ENCODE results near the gene LRPAP1. TPM values are rescaled to one million over a fixed set of nuclear protein-coding genes. Genes with fewer than 3 reads are reported as not detected.

The LRPAP1 gene
- polyA plus RNA-seq, 1 donor from 2014 or later, result 91.1 TPM

- H3F3A ChIP-seq (ENCODE audit: insufficient read depth, low read length, poor library complexity, severe bottlenecking), result no peaks in the 10 kb centered on the region
- no peak overlapping the region for H3K9ac ChIP-seq (ENCODE audit: low read length)
- H3K27ac ChIP-seq (ENCODE audit: low read length), result no peak overlapping the region
- no peaks in the 10 kb centered on the region for H4K20me1 ChIP-seq (ENCODE audit: insufficient read depth)
- no peak for TF ChIP-seq EP300 (conservative IDR thresholded peaks at IDR 0.05; ENCODE audit: poor library complexity, severe bottlenecking)
- TF ChIP-seq, protein P1, sequence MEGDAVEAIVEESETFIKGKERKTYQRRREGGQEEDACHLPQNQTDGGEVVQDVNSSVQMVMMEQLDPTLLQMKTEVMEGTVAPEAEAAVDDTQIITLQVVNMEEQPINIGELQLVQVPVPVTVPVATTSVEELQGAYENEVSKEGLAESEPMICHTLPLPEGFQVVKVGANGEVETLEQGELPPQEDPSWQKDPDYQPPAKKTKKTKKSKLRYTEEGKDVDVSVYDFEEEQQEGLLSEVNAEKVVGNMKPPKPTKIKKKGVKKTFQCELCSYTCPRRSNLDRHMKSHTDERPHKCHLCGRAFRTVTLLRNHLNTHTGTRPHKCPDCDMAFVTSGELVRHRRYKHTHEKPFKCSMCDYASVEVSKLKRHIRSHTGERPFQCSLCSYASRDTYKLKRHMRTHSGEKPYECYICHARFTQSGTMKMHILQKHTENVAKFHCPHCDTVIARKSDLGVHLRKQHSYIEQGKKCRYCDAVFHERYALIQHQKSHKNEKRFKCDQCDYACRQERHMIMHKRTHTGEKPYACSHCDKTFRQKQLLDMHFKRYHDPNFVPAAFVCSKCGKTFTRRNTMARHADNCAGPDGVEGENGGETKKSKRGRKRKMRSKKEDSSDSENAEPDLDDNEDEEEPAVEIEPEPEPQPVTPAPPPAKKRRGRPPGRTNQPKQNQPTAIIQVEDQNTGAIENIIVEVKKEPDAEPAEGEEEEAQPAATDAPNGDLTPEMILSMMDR (IDR thresholded peaks at IDR 0.05; ENCODE audit: poor library complexity, severe bottlenecking), result no peak
- no peak for TF ChIP-seq MXI1 (conservative IDR thresholded peaks at IDR 0.05; ENCODE audit: poor library complexity, severe bottlenecking)
- no peaks in the 10 kb centered on the region for H3K9me2 ChIP-seq (ENCODE audit: insufficient read depth, low read length)
- H3K4me2 ChIP-seq (ENCODE audit: low read length), result no peak overlapping the region
- H3K9me3 ChIP-seq (ENCODE audit: low read length), result no peaks in the 10 kb centered on the region
- H3K79me2 ChIP-seq (replicated peaks; ENCODE audit: insufficient read depth, low read length), result peaks cover 14% of the 10 kb centered on the region
- H3K36me3 ChIP-seq (ENCODE audit: insufficient read depth, low read length), result no peaks in the 10 kb centered on the region
- H2AFZ ChIP-seq (ENCODE audit: low read depth, low read length), result no peak overlapping the region
- no peaks in the 10 kb centered on the region for H3K27me3 ChIP-seq (ENCODE audit: insufficient read depth, low read depth, low read length)
- no peak overlapping the region for H3K4me3 ChIP-seq (ENCODE audit: low read length)
These were observed 6.4 kb downstream of the LRPAP1 start for GRCh38 chr4:3525532-3526430.

DNA sequence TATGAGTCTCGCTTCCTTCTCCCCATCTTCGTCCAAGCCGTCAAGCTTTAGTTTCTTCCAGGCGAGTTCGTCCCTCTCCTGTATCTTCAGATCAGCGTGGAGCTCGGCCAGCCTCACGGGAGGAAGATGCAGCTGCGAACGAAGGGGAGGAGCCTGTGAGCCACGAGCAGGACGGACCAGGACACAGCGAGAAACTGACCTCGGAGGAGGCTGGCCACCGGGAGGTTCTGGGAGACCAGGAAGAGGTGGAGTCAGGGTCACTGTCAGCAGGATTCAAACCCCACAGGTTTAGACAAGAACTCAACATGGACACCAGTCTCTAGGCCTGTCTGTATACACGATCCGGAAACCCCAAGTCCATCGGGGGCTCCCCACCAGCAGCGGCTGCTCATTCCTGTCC, 7.3 kb downstream of the LRPAP1 start:
- no peak overlapping the region for H3K9ac ChIP-seq (ENCODE audit: low read length)
- TF ChIP-seq POLR2AphosphoS5 (IDR thresholded peaks at IDR 0.05) (no peak), REST (IDR thresholded peaks at IDR 0.05; ENCODE audit: borderline replicate concordance) (no peak), TAF1 (IDR thresholded peaks at IDR 0.05; ENCODE audit: low read depth) (no peak), MXI1 (conservative IDR thresholded peaks at IDR 0.05; ENCODE audit: poor library complexity, severe bottlenecking) (no peak), EZH2 (IDR thresholded peaks at IDR 0.05; ENCODE audit: borderline replicate concordance, insufficient read depth, low read length, poor library complexity, severe bottlenecking) (no peak), EP300 (conservative IDR thresholded peaks at IDR 0.05; ENCODE audit: poor library complexity, severe bottlenecking) (no peak)
- TF ChIP-seq, protein P1 (IDR thresholded peaks at IDR 0.05; ENCODE audit: poor library complexity, severe bottlenecking), result no peak
- no peaks in the 10 kb centered on the region for H3K9me3 ChIP-seq (ENCODE audit: low read length)
- H3F3A ChIP-seq (ENCODE audit: insufficient read depth, low read length, poor library complexity, severe bottlenecking), result no peaks in the 10 kb centered on the region
- no peaks in the 10 kb centered on the region for H4K20me1 ChIP-seq (ENCODE audit: insufficient read depth)
- H2AFZ ChIP-seq (ENCODE audit: low read depth, low read length), result no peak overlapping the region
- no peak overlapping the region for H3K27ac ChIP-seq (ENCODE audit: low read length)
- H3K79me2 ChIP-seq (replicated peaks; ENCODE audit: insufficient read depth, low read length), result peaks cover 5% of the 10 kb centered on the region
- no peak overlapping the region for H3K4me2 ChIP-seq (ENCODE audit: low read length)
- no peaks in the 10 kb centered on the region for H3K9me2 ChIP-seq (ENCODE audit: insufficient read depth, low read length)
- no peaks in the 10 kb centered on the region for H3K27me3 ChIP-seq (ENCODE audit: insufficient read depth, low read depth, low read length)
- no peaks in the 10 kb centered on the region for H3K36me3 ChIP-seq (ENCODE audit: insufficient read depth, low read length)
- H3K4me3 ChIP-seq (ENCODE audit: low read length), result no peak overlapping the region
